Fibroblast of mammary gland (primary cell): ENCODE results near the gene TARM1.

Source experiments
- DNase-seq: peaks from one replicate; pipeline ENCODE4 v3.0.0-alpha.2; 2010; ENCODE audit warnings: low read depth
- H3K4me3 ChIP-seq: 2 replicates; pipeline ENCODE4 v1.5.1; 2011; ENCODE audit warnings: low read depth, mild to moderate bottlenecking, low read length, moderate library complexity; ENCODE audit not compliant: control insufficient read depth
- TF ChIP-seq, protein P1 (sequence below): conservative IDR thresholded peaks from 2 replicates; pipeline ENCODE4 v1.5.1; 2011; ENCODE audit warnings: low read depth, low read length, inconsistent platforms; ENCODE audit not compliant: control insufficient read depth, insufficient read depth

The TARM1 gene

DNA sequence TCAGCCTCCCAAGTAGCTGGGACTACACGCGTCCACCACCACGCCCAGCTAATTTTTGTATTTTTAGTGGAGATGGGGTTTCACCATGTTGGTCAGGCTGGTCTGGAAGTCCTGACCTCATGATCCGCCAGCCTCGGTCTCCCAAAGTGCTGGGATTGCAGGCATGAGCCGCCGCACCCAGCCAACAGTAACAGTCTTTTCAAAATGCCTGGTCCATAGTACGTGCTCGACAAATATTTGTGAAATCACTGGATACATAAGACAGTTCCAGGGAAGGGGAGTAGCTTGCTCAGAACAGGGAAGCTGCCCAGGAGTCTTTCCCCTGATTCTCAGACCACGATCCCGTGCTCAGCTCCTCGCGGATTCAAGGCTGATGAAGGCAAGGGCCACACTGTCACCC is 59.2 kb downstream of the TARM1 start:
- DNase-seq: no peak
- TF ChIP-seq, protein P1, sequence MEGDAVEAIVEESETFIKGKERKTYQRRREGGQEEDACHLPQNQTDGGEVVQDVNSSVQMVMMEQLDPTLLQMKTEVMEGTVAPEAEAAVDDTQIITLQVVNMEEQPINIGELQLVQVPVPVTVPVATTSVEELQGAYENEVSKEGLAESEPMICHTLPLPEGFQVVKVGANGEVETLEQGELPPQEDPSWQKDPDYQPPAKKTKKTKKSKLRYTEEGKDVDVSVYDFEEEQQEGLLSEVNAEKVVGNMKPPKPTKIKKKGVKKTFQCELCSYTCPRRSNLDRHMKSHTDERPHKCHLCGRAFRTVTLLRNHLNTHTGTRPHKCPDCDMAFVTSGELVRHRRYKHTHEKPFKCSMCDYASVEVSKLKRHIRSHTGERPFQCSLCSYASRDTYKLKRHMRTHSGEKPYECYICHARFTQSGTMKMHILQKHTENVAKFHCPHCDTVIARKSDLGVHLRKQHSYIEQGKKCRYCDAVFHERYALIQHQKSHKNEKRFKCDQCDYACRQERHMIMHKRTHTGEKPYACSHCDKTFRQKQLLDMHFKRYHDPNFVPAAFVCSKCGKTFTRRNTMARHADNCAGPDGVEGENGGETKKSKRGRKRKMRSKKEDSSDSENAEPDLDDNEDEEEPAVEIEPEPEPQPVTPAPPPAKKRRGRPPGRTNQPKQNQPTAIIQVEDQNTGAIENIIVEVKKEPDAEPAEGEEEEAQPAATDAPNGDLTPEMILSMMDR: no peak

GRCh38 chr19:54021363-54021762 is 59.8 kb downstream of the TARM1 start:
- no peak overlapping the region for H3K4me3 ChIP-seq
- DNase-seq: no peak
- TF ChIP-seq, protein P1: no peak

More for the DNA sequence above, 59.2 kb downstream of the TARM1 start:
- H3K4me3 ChIP-seq: no peak overlapping the region
